ENCODE results near the gene CMC2.

Gene CMC2

DNA sequence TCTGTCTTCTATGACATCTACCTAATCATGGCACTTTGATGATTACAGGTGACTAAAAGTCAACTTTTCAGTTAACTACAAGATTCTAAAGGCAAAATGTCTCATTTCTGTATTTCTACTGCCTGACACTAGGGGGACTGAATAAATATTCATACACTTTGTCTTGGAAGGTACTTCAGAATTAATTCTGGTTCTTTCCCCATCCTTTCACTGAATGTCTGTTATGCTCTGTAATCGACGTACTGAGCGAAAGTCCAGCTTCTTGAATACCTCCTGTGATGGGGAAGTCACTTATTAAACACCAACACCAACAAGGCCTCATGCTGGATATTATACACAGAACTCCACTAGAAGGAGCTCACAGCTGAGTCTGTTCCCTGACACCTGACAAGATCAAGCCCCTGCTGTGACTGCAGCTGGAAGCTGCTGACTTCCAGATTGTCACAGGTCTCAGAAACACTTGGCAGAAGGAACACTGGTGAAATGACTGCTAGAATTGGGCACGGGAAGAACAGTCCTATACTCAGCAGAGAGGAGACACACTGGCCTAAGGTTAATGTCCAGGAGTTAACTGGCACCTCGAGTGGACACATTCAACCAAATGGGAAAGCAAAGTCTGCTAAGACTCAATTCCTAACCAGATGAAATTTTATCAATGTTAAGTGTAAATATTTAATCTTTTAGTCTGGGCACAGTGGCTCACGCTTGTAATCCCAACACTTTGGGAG lies 31.9 kb downstream of the CMC2 start:
- Histone ChIP-seq H3K4me3 (no peak overlapping the region), H3K4me1 (no peaks in the 10 kb centered on the region), H4K20me1 (no peaks in the 10 kb centered on the region; a peak in 1 of 22 replicates), H3K4me2 (no peak overlapping the region), H3K9me3 (replicated peaks in 1 of 11) (no peaks in the 10 kb centered on the region), H3K27ac (no peak overlapping the region), H3K27me3 (no peaks in the 10 kb centered on the region), H3K9ac (no peak overlapping the region), H3K36me3 (peaks cover 51 to 83% (median 77%) of the 10 kb centered on the region in 11 experiments)
- TF ChIP-seq Cebpa-rat (IDR thresholded peaks at IDR 0.05): no peak

DNA sequence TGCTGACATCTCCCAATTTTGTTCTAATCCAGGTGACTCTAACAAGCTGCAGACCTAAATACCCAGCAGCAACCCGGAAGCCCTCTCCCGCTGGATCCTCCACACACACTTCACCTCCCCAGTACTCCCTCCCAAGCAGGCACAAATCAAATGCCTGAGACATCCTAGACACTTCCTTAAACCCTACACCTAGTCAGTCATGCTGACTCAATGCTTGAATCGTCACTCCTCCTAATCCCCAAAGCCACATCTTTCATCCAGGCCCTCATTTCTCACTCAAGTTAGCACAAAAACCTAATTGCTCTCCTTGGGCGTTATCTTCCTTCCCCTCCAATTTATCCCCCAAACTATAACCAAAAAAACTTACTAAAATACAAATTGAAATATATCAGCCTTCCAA lies 32.7 kb downstream of the CMC2 start:
- Histone ChIP-seq H3K9me3 (replicated peaks in 1 of 11) (no peaks in the 10 kb centered on the region), H3K4me1 (no peaks in the 10 kb centered on the region), H4K20me1 (no peaks in the 10 kb centered on the region; a peak in 1 of 22 replicates), H3K4me3 (no peak overlapping the region), H3K4me2 (no peak overlapping the region), H3K27ac (no peak overlapping the region), H3K36me3 (peaks cover 50 to 83% (median 77%) of the 10 kb centered on the region in 11 experiments), H3K9ac (no peak overlapping the region), H3K27me3 (no peaks in the 10 kb centered on the region)
- TF ChIP-seq Cebpa-rat (IDR thresholded peaks at IDR 0.05): no peak

DNA sequence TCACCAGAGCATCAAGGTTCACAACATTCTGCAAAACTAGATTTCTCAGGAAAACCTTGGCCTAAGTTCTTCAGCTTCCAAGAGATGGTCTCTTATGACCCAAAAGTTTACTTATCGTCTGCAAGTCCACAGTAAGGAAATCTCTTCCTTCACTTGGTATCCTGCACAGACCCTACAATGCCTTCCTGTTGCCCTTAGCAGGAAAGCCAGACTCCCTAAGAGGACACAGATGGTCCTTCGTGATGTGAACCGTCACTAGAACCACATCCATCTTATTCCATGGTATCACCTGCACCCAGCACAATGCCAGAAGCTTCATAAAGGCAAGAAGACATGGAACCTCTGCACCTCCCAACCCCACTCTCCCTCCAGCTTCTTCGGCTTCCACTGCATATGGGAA lies 34.1 kb downstream of the CMC2 start:
- Histone ChIP-seq H3K27ac (no peak overlapping the region), H3K4me2 (no peak overlapping the region), H3K27me3 (no peaks in the 10 kb centered on the region), H3K36me3 (peaks cover 37 to 77% (median 66%) of the 10 kb centered on the region in 11 experiments), H4K20me1 (no peaks in the 10 kb centered on the region), H3K9ac (no peak overlapping the region), H3K9me3 (replicated peaks in 1 of 11) (no peaks in the 10 kb centered on the region), H3K4me3 (no peak overlapping the region), H3K4me1 (no peaks in the 10 kb centered on the region)
- TF ChIP-seq Cebpa-rat (IDR thresholded peaks at IDR 0.05): no peak

DNA sequence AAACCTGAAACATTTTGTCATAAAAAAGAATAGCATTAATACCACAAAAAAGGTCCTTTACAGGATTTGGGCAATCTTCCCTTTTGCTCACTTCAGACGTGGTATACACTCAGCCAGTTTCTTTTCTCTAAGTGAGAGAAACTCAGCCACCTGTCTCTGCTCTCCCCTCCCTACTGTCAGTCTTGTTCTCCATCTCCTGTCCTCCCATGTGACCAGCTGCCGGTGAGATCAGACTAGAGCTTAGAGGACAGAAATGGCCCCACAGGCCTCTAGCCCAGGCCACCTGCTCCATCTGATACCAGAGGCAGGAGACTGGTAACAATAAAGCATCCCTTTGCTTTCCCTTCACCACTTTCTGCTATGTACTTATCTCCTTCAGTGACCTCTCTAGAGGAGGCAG lies 34.9 kb downstream of the CMC2 start:
- H3K27ac ChIP-seq: no peak overlapping the region
- TF ChIP-seq Cebpa-rat (IDR thresholded peaks at IDR 0.05): no peak
- H3K4me2 ChIP-seq: no peak overlapping the region

DNA sequence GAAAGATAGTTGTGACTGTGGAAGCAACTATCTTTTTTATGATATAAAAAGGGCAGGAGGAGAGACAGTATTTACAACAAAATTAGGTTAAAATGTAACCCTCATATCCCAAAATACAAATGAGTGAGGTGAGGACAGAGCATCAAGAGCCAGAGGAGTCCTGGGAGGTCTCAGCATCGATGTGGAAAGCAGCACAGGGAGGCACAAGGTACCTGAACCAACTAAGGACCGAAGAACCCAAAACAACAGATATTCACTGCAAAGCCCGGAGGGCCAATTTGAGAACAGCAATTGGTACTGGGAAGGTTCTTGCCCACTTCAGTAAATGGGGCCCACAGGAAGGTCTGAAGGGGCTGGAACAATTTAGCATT lies 37.6 kb downstream of the CMC2 start:
- TF ChIP-seq Cebpa-rat (IDR thresholded peaks at IDR 0.05): no peak
- no peaks in the 10 kb centered on the region for H4K20me1 ChIP-seq
- H3K9me3 ChIP-seq (replicated peaks in 1 of 11): no peaks in the 10 kb centered on the region
- no peak overlapping the region for H3K4me2 ChIP-seq
- H3K36me3 ChIP-seq: peaks cover 8 to 46% (median 36%) of the 10 kb centered on the region in 11 experiments
- no peak overlapping the region for H3K9ac ChIP-seq
- no peak overlapping the region for H3K4me3 ChIP-seq
- no peaks in the 10 kb centered on the region for H3K4me1 ChIP-seq
- no peak overlapping the region for H3K27ac ChIP-seq
- H3K27me3 ChIP-seq: no peaks in the 10 kb centered on the region

More for the DNA sequence above, 34.9 kb downstream of the CMC2 start:
- Histone ChIP-seq H3K9ac (no peak overlapping the region), H3K36me3 (peaks cover 29 to 72% (median 61%) of the 10 kb centered on the region in 11 experiments), H3K4me1 (no peaks in the 10 kb centered on the region), H3K27me3 (no peaks in the 10 kb centered on the region), H4K20me1 (no peaks in the 10 kb centered on the region), H3K9me3 (replicated peaks in 1 of 11) (no peaks in the 10 kb centered on the region), H3K4me3 (no peak overlapping the region)

DNA sequence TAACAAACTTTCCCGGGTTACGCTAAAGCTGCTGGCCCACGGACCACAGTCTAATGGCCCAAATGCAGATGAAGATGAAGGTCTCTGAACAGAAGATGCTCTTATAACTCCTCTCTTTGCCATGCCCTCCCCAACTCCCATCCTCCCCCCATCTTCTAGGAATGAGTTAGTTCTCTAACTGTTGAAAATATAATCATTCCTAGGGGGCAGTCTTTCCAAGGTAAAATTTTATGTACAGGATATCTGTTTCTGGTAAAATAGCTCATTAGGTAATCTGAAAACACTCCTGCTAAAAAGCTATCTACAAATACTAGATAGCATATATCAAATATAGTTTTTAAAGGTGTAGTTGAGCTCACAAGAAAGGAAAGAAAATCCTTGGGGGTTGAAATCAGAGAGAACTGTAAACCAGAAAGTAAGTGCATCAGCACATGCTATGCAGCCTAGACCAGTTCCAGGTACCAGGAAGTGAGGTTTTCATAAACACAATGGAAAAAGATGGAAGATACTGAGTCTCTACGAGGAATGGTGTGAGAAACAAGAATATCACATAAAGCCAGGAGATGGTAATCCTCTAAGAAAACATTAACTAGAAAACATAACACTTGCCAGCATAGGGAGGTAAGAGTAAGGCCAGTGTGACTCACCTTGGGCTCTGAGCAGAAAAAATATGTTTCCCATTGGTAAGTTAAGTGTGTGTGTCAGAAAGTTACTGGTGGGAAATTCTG lies 38.1 kb downstream of the CMC2 start:
- Histone ChIP-seq H3K4me1 (no peaks in the 10 kb centered on the region), H3K4me2 (no peak overlapping the region), H3K9me3 (replicated peaks in 1 of 11) (no peaks in the 10 kb centered on the region), H3K9ac (no peak overlapping the region), H4K20me1 (no peaks in the 10 kb centered on the region), H3K36me3 (peaks cover 8 to 41% (median 31%) of the 10 kb centered on the region in 11 experiments), H3K27me3 (no peaks in the 10 kb centered on the region), H3K4me3 (no peak overlapping the region), H3K27ac (no peak overlapping the region)
- TF ChIP-seq Cebpa-rat (IDR thresholded peaks at IDR 0.05): no peak

DNA sequence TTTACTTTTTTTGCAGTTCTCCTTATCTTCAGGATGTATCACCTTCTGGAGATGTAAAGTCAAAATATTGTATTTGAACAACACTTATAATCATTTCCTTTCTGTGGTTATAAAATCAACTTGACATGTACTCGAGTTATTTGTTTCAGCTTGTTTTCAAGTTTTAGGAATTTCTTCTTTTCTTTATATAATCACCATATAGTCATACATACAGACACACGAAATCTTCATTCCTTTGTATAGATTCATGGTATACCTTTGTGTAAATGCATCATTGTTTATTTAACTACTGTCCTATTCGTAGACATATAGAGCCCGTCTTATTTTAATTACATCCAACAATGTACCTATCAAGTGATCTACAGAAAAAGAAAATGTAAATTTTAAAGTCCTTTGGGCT lies 40.1 kb downstream of the CMC2 start:
- Histone ChIP-seq H3K9ac (no peak overlapping the region), H3K4me1 (no peaks in the 10 kb centered on the region), H3K4me3 (no peak overlapping the region), H4K20me1 (no peaks in the 10 kb centered on the region), H3K36me3 (peaks cover 8 to 24% (median 18%) of the 10 kb centered on the region in 11 experiments; a peak in 20 of 22 replicates), H3K4me2 (no peak overlapping the region), H3K27me3 (no peaks in the 10 kb centered on the region), H3K27ac (no peak overlapping the region), H3K9me3 (replicated peaks in 1 of 11) (peaks cover 4 to 6% (median 6%) of the 10 kb centered on the region in 11 experiments; a peak in 21 of 22 replicates)
- TF ChIP-seq Cebpa-rat (IDR thresholded peaks at IDR 0.05): no peak

DNA sequence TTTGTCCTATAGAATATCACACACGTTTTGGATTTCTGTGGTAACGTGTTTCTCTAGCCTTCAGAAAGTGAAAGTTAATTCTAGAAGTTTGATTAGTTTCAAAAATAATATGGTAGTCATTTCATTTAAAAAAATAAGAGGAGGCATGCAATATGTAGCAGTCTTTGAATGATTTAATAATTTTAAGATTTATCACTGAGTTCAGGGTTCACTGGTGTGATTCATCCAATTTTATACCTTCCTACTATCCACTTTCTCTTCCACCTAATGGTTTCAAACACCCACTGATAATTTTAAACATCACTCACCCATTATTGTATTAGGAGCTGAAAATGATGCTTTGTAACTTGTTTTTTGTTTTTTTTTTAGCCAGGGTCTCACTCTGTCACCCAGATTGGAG lies 42.3 kb downstream of the CMC2 start:
- no peak overlapping the region for H3K9ac ChIP-seq
- no peaks in the 10 kb centered on the region for H3K27me3 ChIP-seq
- H3K36me3 ChIP-seq: peaks cover 0 to 13% (median 7%) of the 10 kb centered on the region in 11 experiments; a peak in 19 of 22 replicates
- H3K27ac ChIP-seq: no peak overlapping the region
- no peak overlapping the region for H3K4me2 ChIP-seq
- H3K9me3 ChIP-seq (replicated peaks in 1 of 11): peaks cover 27 to 29% (median 28%) of the 10 kb centered on the region in 11 experiments
- no peaks in the 10 kb centered on the region for H3K4me1 ChIP-seq
- no peak overlapping the region for H3K4me3 ChIP-seq
- no peak for TF ChIP-seq Cebpa-rat (IDR thresholded peaks at IDR 0.05)
- no peaks in the 10 kb centered on the region for H4K20me1 ChIP-seq

DNA sequence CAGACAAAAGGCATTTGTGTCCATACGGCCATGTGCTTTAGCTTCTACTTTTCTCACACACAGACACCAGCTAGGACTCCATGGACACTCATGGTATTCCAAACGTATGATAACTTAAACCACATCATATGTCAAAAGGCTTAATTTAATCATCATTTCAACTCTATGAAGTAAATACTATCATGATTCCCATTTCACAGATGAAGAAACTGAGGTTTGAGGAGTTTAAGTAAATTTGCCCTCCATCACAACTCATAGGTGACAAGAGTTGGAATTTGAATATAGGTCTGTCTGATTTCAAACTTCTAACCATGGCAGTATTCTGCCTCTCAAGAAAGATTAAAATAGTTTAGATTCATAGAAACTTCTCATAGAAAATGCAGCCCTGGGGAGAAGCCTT lies 43.8 kb downstream of the CMC2 start:
- H4K20me1 ChIP-seq: no peaks in the 10 kb centered on the region
- no peak overlapping the region for H3K27ac ChIP-seq
- TF ChIP-seq Cebpa-rat (IDR thresholded peaks at IDR 0.05): no peak
- peaks cover 42 to 44% (median 43%) of the 10 kb centered on the region in 11 experiments for H3K9me3 ChIP-seq (replicated peaks in 1 of 11)
- no peak overlapping the region for H3K4me2 ChIP-seq
- H3K4me3 ChIP-seq: no peak overlapping the region
- no peak overlapping the region for H3K9ac ChIP-seq
- H3K4me1 ChIP-seq: no peaks in the 10 kb centered on the region
- H3K36me3 ChIP-seq: peaks cover 0 to 14% (median 0%) of the 10 kb centered on the region in 11 experiments; a peak in 1 of 22 replicates
- H3K27me3 ChIP-seq: no peaks in the 10 kb centered on the region

Data from BLaER1 treated with 17β-estradiol and CSF1 and Interleukin-3, amounts not matched to agents 10 nM and 100 nM (cell line).